HG03066 (cell line): Measurements from ENCODE around the gene FCHSD2.
"Not testable (repeated sequence)": the region's sequence is repeated elsewhere in the genome, so short reads cannot be mapped to it uniquely, and the experiment has no call there.

ENCODE experiments used
- ATAC-seq: cut with Tn5 transposase; IDR thresholded peaks from one replicate; pipeline ENCODE4 v1.9.1; 2021; ENCODE audit warnings: low read depth; ENCODE audit not compliant: unreplicated experiment

FCHSD2 gene

GRCh38 chr11:73152086-73152853, 10.2 kb upstream of the FCHSD2 start:
- no peak for ATAC-seq

DNA sequence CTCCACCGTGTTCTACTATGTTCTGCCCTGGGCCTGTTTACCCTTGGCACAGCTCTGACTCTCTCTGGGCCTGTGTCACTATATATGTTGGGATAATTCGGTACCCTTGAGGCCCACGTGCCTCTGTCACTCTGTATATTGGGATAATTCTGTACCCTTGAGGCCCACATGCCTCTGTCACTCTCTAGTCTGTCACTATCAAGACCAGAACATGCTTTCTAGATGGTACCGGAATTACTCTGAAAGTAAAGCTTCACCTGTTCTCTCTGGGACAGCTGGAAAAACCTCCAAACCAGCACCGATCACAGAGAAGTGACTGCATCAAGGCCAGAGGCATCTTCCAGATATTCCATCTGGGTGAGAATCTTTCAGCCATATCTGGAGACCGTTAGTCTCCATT, 9.3 kb upstream of the FCHSD2 start:
- no peak for ATAC-seq

DNA sequence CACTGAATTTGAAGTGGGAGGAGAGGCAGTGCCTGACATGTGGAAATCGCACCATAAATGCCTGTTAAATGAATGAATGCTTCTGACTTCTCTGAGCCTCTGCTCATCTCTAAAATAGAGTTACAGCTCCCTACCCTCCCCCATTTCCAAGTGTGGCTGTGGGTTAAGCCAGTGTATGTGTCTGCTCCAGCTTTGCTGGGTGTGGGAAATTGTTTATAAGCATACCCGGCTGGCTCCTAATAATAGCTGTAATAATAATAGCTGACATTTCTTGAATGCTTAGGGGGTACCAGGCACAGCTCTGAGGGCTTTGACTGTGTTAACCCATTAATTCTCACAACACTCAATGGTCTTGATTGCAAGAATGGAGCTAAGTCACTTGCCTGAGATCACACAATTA, 7.0 kb upstream of the FCHSD2 start:
- ATAC-seq: no peak

DNA sequence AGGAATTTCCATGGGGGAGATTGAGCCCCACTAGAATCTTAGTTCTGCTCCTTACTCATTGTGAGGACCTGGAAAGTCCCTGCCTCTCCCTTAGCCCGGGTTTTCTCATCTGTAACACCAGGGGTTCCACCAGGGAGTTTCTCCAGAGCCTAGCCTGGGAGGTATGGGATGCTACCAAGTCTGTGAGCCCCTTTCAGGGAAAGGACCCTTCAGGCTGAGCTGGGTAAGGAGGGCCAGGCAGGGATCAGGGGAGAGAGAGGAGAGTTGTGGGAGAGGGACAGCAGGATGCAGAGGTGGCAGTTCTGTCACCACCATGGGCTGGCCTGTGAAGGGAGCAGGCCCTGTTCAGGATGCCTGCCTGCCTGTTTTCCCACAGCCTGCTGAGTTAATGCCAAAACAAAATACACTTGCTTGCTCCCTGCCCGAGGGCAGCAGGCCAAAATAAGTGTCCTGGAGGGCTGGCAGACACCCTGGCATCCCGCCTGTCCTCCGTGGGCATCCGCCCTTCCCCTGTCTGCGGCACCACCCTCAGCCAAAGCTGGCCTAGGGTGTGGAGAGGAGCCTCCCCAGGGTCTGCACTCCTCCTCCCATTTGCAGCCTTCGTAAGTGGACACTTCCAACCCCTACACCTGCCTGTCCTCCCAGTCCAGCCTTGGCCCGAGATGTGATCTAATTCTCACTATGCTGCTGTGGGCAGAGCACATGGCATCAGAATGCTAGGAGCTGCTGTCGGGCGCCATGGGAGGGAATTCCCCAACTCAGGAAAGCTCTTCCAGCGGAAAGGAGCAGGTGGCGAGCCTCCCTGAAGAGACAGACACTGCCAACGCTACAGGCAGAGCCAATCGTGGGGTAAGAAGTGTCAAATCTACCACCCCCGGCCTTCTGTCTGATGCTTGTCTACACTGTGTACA, 5.9 kb upstream of the FCHSD2 start:
- ATAC-seq: no peak

- no peak for ATAC-seq
These were observed 4.0 kb upstream of the FCHSD2 start for GRCh38 chr11:73145986-73146575.

GRCh38 chr11:73143126-73143838, 1.2 kb upstream of the FCHSD2 start:
- no peak for ATAC-seq

- ATAC-seq: peak; percentile 22
These were observed 600 bp downstream of the FCHSD2 start for GRCh38 chr11:73141309-73142127.

GRCh38 chr11:73141031-73141308, 1.1 kb downstream of the FCHSD2 start:
- no peak for ATAC-seq

DNA sequence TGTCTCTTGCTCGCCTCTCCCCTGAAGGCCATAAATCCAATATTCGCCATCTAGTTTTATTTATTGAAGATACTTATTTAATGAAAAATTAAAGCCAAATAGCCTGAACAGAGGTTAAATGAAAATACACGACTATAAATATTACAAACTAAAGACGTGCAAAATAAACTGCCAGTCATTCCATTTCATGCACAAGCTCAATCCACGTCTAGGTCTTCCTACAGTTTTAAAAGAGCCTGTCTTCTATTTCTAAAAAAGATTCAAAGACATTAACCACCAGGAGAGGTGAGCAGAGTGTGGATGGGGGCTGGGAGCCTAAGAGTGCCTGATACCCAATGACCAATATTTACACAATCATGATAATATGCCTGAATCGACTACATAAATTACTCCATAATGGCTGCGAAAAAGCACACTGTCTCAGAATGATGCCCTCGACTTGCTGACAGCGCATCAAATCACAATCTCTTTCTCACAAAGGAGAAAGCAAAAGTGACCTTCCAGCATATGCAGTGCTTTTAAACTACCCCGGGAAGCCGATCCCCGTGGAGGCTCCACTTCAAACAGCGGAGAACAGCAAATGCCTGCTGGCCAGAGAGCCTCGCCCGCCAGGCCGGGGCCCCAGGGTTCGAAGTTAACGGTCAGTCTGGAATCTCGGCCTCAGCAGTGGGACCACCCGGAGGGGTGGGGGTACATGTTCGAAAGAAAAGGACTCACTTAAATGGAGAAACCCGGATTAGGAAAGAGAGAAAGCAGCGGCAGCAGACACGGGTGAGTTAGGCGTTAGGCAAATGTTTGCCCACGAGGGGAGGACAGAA, 1.7 kb downstream of the FCHSD2 start:
- ATAC-seq: no peak

DNA sequence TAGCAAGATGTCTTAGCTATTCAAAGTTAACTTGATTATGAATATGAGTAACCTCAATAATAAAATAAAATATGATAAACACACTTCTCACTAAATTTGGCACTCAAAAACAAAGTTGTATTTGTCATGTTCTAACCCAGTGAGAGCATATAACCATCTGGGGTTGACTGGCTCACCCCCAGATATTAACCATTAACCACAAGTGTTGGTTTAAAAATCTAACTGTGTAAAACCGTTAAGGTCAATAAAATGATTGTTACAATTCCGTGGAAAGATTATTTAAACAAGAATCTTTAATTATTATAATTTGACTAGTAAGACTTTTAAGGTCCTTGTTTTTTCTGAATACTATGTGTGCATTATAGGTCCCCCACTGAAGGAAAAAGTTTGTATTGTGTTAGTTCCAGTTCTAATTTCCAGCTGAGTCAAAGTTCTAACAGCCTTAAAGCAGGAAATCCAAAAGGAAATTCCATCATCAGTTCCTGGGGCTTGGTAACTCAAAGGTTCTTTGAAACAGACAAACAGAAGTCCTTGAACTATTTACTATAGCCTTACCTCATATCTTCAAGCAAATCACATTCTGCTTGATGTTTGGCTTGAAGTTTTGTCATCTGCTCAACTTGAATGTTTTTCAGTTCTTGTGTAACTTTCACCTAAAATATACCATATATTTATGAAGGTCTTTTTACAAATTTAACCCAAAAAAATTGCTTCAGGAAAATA, 2.5 kb downstream of the FCHSD2 start:
- ATAC-seq: no peak

GRCh38 chr11:73137944-73138274, 4.2 kb downstream of the FCHSD2 start:
- ATAC-seq: no peak

DNA sequence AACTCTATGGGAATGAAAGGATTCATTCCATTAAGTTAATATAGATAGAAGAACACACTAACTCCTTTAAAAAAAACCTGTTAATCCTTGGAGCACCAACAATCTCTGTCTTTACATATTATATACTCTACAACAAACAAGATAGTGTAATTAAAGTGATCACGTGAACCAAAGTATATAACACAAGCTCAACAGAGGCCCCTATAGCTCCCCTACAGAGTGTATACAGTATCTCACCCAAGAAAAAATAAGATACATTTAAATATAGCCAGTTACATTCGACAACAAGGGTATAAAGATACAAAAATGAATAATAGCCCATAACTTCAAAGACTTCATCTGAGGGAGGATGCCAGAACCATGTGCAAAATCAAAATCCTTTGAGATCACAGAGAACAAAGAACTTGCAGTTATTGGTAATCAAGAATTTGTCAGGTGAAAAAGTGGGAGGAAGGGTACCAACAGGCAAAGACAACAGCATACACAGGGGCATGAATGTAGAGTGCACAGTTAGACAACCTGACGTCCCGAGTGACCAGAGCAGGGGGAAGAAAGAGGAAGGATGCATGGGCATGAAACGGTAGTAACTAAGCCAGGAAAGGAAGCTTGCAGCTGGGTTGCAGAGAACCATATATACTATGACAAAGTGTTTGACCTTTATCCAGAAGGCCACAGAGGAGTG, 4.7 kb downstream of the FCHSD2 start:
- no peak for ATAC-seq

- ATAC-seq: not testable (repeated sequence)
These were observed 5.4 kb downstream of the FCHSD2 start for GRCh38 chr11:73136722-73137121.

GRCh38 chr11:73135346-73136284, 6.5 kb downstream of the FCHSD2 start:
- no peak for ATAC-seq

DNA sequence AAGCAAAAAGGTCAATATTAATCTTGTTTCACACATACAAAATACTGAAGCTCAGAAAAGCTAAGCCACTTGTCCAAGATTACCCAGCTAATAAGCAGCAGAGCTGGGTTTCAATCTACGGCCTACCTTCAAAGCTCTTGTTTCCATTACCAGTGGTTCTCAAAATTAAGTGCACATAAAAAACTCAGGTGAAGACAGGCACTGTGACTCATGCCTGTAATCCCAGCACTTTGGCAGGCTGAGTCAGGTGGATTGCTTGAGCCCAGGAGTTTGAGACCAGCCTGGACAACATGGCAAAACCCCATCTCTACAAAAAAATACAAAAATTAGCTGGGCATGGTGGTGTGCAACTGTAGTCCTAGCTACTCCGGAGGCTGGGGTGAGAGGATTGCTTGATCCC, 9.8 kb downstream of the FCHSD2 start:
- ATAC-seq: not testable (repeated sequence)

- ATAC-seq: no peak
These were observed 11.9 kb downstream of the FCHSD2 start for GRCh38 chr11:73130181-73130580.

DNA sequence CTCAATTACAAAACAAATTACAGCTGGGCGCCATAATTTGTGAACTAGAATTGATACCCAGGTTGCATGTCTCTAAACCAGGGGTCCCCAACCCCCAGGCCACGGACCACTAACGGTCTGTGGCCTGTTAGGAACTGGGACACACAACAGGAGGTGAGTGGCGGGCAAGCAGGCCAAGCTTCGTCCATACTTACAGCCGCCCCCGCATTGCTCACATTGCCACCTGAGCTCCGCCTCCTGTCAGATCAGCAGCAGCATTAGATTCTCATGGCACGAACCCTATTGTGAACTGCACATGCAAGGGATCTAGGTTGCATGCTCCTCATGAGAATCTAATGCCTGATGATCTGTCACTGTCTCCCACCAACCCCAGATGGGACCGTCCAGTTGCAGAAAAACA, 12.9 kb downstream of the FCHSD2 start:
- ATAC-seq: no peak
